Adrenal gland (tissue), 12 donors: ENCODE data around the gene RHOB. TPM values are rescaled to one million over a fixed set of nuclear protein-coding genes. Genes with fewer than 3 reads are reported as not detected.
"Not testable (repeated sequence)": the region's sequence is repeated elsewhere in the genome, so short reads cannot be mapped to it uniquely, and the experiment has no call there.

ENCODE experiments used
- DNase-seq, 7 donors: peaks; one replicate each; pipeline ENCODE4 v3.0.0-alpha.2; 2019 to 2020
- H3K27ac ChIP-seq, 5 donors: fragments of 200-600 bp; sonication (generic) in 4 of 5; 1 replicate in 3 of 5; 2 replicates in 2 of 5; pipeline versions ENCODE4 v1.5.1 to v1.8.0; 2016 to 2020; ENCODE audit warnings: mild to moderate bottlenecking in 1 of 5
- H3K27me3 ChIP-seq: fragments of 200-600 bp; 2 replicates; pipeline ENCODE4 v1.8.0; 2021
- H3K36me3 ChIP-seq, 2 donors: fragments of 200-600 bp; replicated peaks in 1 of 2; 1 replicate in 1 of 2; 2 replicates in 1 of 2; pipeline versions ENCODE4 v1.5.1 to v1.8.0; 2018 to 2022
- H3K4me1 ChIP-seq, 2 donors: fragments of 200-600 bp; replicated peaks in 1 of 2; 1 replicate in 1 of 2; 2 replicates in 1 of 2; pipeline versions ENCODE4 v1.5.1 to v1.8.0; 2018 to 2021
- H3K4me3 ChIP-seq, 4 donors: fragments of 200-600 bp; sonication (generic) in 3 of 4; one replicate each; pipeline ENCODE4 v1.5.1; 2016 to 2018
- H3K9me3 ChIP-seq, 3 donors: fragments of 200-600 bp; sonication (generic) in 1 of 3; replicated peaks in 1 of 3; 1 replicate in 2 of 3; 2 replicates in 1 of 3; pipeline versions ENCODE4 v1.5.1 to v1.8.0; 2016 to 2021
- POLR2A ChIP-seq, 2 donors: fragments of 450-650 bp; IDR thresholded peaks; one replicate each; pipeline ENCODE4 v1.6.1; 2017; ENCODE audit warnings: antibody characterized with exemption in 2 of 2, mild to moderate bottlenecking in 2 of 2, moderate library complexity in 1 of 2
- WGBS, 4 donors: extraction: QIAGEN DNeasy Blood & Tissue Kit in 2 of 4; methylation state at CpG; one replicate each; pipeline versions ENCODE4 v1.1.5 to v1.1.7; 2013 to 2017; 5-methylcytosine and 5-hydroxymethylcytosine counted together
- intact Hi-C, 2 donors: fragments of 100-400 bp; cut with DNase I; formaldehyde crosslinking; loops; one replicate each; pipeline versions ENCODE4 v1.14.1 to v1.15.0; 2022 to 2023
- polyA plus RNA-seq, 3 donors: library from polyadenylated mRNA; stranded (reverse); fragments of 200-250 nt in 2 of 3; fragments of 350-450 nt in 1 of 3; fragmentation: Illumina TruSeq in 1 of 3; extraction: RNeasy Lipid Tissue Mini Kit (QIAGEN cat#74804) in 1 of 3; gene quantifications; one replicate each; pipeline ENCODE4 v1.2.3, GENCODE V29; 2013 to 2014
- total RNA-seq, 9 donors: library from RNA; depleted of rRNA in 4 of 9; stranded (reverse); fragments of >200 nt in 4 of 9; fragments of 120-200 nt in 1 of 9; fragmentation: NEBNext Ultra II Directional in 1 of 9; extraction: Animal tissue kit (Norgen Biotek cat#: 25700) in 1 of 9; gene quantifications; one replicate each; pipeline versions ENCODE4 v1.1.0 to v1.2.4, GENCODE V29; 2013 to 2023
- TF ChIP-seq, protein P1 (sequence below), 6 experiments: fragments of 450-650 bp in 4 of 6; fragments of 200-600 bp in 2 of 6; sonication (generic) in 1 of 6; IDR thresholded peaks; 1 replicate in 5 of 6; 2 replicates in 1 of 6; pipeline versions ENCODE4 v1.5.1 to v1.8.0; 2016 to 2021; ENCODE audit warnings: antibody characterized with exemption in 6 of 6, mild to moderate bottlenecking in 2 of 6, moderate library complexity in 1 of 6
- donor health status: healthy with polysubstance abuse.
- donor health status: Bipolar disorder and iron deficiency.
- donor health status: DM: yes; HTN: yes; CAD: no.
- donor health status: DM: no; HTN: no; CAD: no.
- donor health status: DM: no; HTN: no; CAD: no.
- donor health status: DM: yes; HTN: yes; CAD: no.

RHOB gene
- total and polyA plus RNA-seq, 12 donors: 130 to 1,281 (median 417) TPM

DNA sequence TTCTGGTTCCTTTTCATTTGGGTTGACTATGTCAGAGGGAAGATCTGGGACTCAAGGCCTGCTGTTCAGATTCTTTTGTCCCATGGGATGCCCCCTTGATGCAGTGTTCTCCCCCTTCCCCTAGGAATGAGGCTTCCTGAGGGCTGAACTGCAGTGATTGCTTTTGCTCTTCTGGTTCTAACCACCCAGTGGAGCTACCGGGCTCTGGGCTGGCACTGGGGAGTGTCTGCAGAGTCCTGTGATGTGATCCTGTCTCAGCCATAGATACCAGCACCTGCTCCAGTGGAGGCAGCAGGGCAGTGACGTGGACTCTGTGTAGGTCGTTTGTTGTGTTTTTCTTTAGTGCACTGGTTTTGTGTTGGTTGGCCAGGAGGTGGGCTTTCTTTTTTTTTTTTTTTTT is 32.1 kb upstream of the RHOB start:
- no peak overlapping the region for H3K4me3 ChIP-seq
- no peaks in the 10 kb centered on the region for H3K27me3 ChIP-seq
- intact Hi-C loops: no loop called here
- no peaks in the 10 kb centered on the region for H3K36me3 ChIP-seq
- no peaks in the 10 kb centered on the region for H3K4me1 ChIP-seq
- peaks cover 0 to 3% (median under 1%) of the 10 kb centered on the region in 3 donors for H3K9me3 ChIP-seq
- 62 to 85% (median 74%) methylated on average over 3 of the region's 3 CpGs for WGBS, 4 donors
- peak in 1 of 7 donors; percentile 30 for DNase-seq
- H3K27ac ChIP-seq: no peak overlapping the region
- TF ChIP-seq, protein P1, sequence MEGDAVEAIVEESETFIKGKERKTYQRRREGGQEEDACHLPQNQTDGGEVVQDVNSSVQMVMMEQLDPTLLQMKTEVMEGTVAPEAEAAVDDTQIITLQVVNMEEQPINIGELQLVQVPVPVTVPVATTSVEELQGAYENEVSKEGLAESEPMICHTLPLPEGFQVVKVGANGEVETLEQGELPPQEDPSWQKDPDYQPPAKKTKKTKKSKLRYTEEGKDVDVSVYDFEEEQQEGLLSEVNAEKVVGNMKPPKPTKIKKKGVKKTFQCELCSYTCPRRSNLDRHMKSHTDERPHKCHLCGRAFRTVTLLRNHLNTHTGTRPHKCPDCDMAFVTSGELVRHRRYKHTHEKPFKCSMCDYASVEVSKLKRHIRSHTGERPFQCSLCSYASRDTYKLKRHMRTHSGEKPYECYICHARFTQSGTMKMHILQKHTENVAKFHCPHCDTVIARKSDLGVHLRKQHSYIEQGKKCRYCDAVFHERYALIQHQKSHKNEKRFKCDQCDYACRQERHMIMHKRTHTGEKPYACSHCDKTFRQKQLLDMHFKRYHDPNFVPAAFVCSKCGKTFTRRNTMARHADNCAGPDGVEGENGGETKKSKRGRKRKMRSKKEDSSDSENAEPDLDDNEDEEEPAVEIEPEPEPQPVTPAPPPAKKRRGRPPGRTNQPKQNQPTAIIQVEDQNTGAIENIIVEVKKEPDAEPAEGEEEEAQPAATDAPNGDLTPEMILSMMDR (IDR thresholded peaks at IDR 0.05): no peak
- no peak for TF ChIP-seq POLR2A (IDR thresholded peaks at IDR 0.05)

DNA sequence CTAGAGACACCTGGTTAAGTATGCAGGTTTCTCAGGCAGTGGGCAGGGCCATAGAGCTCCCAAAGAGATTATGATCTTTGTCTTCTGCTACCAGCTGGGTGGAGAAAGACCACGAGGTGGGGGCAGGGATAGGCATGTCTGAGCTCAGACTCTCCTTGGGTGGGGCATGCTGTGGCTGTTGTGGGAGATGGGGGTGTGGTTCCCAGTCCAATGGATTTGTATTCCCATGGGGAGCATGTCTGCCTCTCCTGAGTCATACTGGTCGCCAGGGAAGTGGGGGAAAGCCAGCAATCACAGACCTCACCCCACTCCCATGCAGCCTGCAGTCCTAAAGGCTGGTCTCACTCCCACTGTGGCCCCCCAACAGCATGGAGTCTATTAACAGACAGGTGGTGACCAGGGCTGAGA is 31.4 kb upstream of the RHOB start:
- no peaks in the 10 kb centered on the region for H3K27me3 ChIP-seq
- no peak overlapping the region for H3K4me3 ChIP-seq
- H3K36me3 ChIP-seq: no peaks in the 10 kb centered on the region
- TF ChIP-seq POLR2A (IDR thresholded peaks at IDR 0.05): no peak
- TF ChIP-seq, protein P1 (IDR thresholded peaks at IDR 0.05): no peak
- intact Hi-C loops: no loop called here
- peak in 1 of 7 donors; percentile 41 for DNase-seq
- H3K9me3 ChIP-seq: no peaks in the 10 kb centered on the region
- no peak overlapping the region for H3K27ac ChIP-seq
- WGBS, 4 donors: 44 to 82% (median 63%) methylated on average over 2 of the region's 2 CpGs
- H3K4me1 ChIP-seq: no peaks in the 10 kb centered on the region

GRCh38 chr2:20416723-20417122 is 30.2 kb upstream of the RHOB start:
- intact Hi-C loops: no loop called here
- 58 to 69% (median 64%) methylated on average over 1 of the region's 1 CpG for WGBS, 4 donors
- TF ChIP-seq, protein P1 (IDR thresholded peaks at IDR 0.05): no peak
- no peak for TF ChIP-seq POLR2A (IDR thresholded peaks at IDR 0.05)

DNA sequence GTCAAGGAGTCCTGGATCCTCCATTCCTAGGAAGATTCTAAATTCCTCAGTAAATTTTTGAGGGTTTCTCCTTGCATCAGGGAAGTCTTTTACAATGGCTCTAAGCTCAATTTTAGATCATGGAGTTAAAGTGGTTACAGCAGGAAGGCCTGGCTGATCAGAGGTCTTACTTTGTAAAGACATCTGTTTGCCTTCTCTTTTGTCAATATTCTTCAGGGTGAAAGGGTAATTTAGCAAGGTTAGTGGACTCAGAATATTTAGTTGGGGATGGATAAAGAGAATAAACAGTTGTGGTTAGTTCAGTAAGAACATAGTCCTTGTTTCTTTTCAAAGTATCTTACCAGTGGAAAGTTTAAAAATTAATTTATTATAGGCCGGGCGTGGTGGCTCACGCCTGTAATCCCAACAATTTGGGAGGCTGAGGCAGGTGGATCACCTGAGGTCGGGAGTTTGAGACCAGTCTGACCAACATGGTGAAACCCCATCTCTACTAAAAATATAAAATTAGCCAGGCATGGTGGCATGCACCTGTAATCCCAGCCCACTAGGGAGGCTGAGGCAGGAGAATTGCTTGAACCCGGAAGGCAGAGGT is 29.5 kb upstream of the RHOB start:
- H3K36me3 ChIP-seq, H3K27ac ChIP-seq, H3K9me3 ChIP-seq, intact Hi-C loops, H3K27me3 ChIP-seq, H3K4me3 ChIP-seq: not testable (repeated sequence)
- peak in 1 of 7 donors; percentile 13 for DNase-seq
- 68 to 96% (median 89%) methylated on average over 5 of the region's 5 CpGs for WGBS, 4 donors
- H3K4me1 ChIP-seq: peaks cover 10 to 11% of the 10 kb centered on the region in 2 donors

More at GRCh38 chr2:20416723-20417122, 30.2 kb upstream of the RHOB start:
- DNase-seq: no peak
- Histone ChIP-seq H3K27ac (no peak overlapping the region), H3K4me1 (peaks cover 4 to 5% of the 10 kb centered on the region in 2 donors), H3K4me3 (no peak overlapping the region), H3K9me3 (no peaks in the 10 kb centered on the region), H3K27me3 (no peaks in the 10 kb centered on the region), H3K36me3 (no peaks in the 10 kb centered on the region)

DNA sequence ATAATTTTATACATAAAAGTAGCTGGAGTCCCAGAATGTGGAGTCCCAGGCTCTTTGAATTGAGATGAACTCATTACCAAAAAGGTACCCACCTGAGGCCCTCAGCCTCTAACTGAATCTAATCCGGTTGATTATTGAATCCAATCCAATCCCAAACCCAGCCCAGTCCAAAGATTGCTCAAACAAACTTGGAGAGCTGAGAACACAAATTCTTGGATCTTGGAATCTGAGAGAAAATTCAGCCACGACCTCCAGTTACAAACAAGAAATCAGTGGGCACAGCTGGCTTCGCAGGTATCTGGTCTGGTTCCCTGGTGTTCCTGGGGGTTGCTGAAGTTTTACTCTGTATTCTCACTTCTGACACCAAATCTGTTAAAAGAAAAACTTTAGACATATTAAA is 28.4 kb upstream of the RHOB start:
- no peak overlapping the region for H3K4me3 ChIP-seq
- DNase-seq: peak in 1 of 7 donors; percentile 30
- 74 to 87% (median 81%) methylated on average over 3 of the region's 3 CpGs for WGBS, 4 donors
- intact Hi-C loops: no loop called here
- no peaks in the 10 kb centered on the region for H3K36me3 ChIP-seq
- H3K27ac ChIP-seq: peak overlapping the region in 1 of 5 donors; percentile 40
- peaks cover 19 to 20% of the 10 kb centered on the region in 2 donors for H3K4me1 ChIP-seq
- no peaks in the 10 kb centered on the region for H3K27me3 ChIP-seq
- no peaks in the 10 kb centered on the region for H3K9me3 ChIP-seq
- TF ChIP-seq, protein P1 (IDR thresholded peaks at IDR 0.05): no peak
- TF ChIP-seq POLR2A (IDR thresholded peaks at IDR 0.05): no peak
